GM12873 (cell line): ENCODE measurements around the gene TLN1.

Experiments used
- CTCF ChIP-seq: IDR thresholded peaks from 2 replicates; pipeline ENCODE4 v1.5.1; 2012; ENCODE audit warnings: low read depth, mild to moderate bottlenecking, moderate library complexity, low read length, control low read depth; ENCODE audit not compliant: insufficient read depth; ENCODE audit errors: missing control alignments

The TLN1 gene

GRCh38 chr9:35718721-35719511, 13.1 kb downstream of the TLN1 start:
- TF ChIP-seq CTCF, result no peak

GRCh38 chr9:35717132-35717870, 14.7 kb downstream of the TLN1 start:
- no peak for TF ChIP-seq CTCF

GRCh38 chr9:35716230-35716629, 15.8 kb downstream of the TLN1 start:
- no peak for TF ChIP-seq CTCF

GRCh38 chr9:35714579-35715252, 17.3 kb downstream of the TLN1 start:
- no peak for TF ChIP-seq CTCF

- no peak for TF ChIP-seq CTCF
These were observed 17.9 kb downstream of the TLN1 start for GRCh38 chr9:35714123-35714522.

- no peak for TF ChIP-seq CTCF
These were observed 18.4 kb downstream of the TLN1 start for GRCh38 chr9:35713578-35713977.
